PC-3 (cell line): Measurements from ENCODE around the gene ACTN4. TPM values are rescaled to one million over a fixed set of nuclear protein-coding genes. Genes with fewer than 3 reads are reported as not detected.

ENCODE experiments used
- ATAC-seq: fragments of 200-7000 bp; cut with Tn5 transposase; 2 replicates; pipeline ENCODE4 v1.9.1; 2020; ENCODE audit warnings: mild to moderate bottlenecking, moderate library complexity
- BruUV-seq: library from RNA; stranded (reverse); fragments of 400-500 nt; replicated peaks from 2 replicates; lab custom pipeline; 2021; lab: Mats Ljungman, UMichigan
- CTCF ChIA-PET: fragments of 300-600 bp; sonication (Branson Sonifier 250); formaldehyde crosslinking; loops from one replicate; lab custom pipeline; 2022; ENCODE audit warnings: antibody characterized with exemption; lab: Charles Lee
- POLR2A ChIA-PET: fragments of 300-600 bp; sonication (Branson Sonifier 250); formaldehyde crosslinking; loops from one replicate; lab custom pipeline; 2022; ENCODE audit warnings: antibody characterized with exemption; ENCODE audit not compliant: unreplicated experiment; lab: Charles Lee
- DNase-seq: peaks from one replicate; pipeline ENCODE4 v3.0.0-alpha.2; 2015
- H2AFZ ChIP-seq: fragments of 300-600 bp; sonication (generic); 2 replicates; pipeline ENCODE4 v1.6.0; 2016; ENCODE audit warnings: antibody characterized with exemption, low read length
- H3F3A ChIP-seq: fragments of 300-600 bp; sonication (generic); one replicate; pipeline ENCODE4 v1.6.0; 2017; ENCODE audit warnings: antibody characterized with exemption, low read length, control low read depth, mild to moderate bottlenecking; ENCODE audit not compliant: unreplicated experiment
- H3K27ac ChIP-seq: fragments of 300-600 bp; sonication (generic); 2 replicates; pipeline ENCODE4 v1.5.1; 2016; ENCODE audit warnings: mild to moderate bottlenecking, low read length
- H3K27me3 ChIP-seq: fragments of 300-600 bp; sonication (generic); 2 replicates; pipeline ENCODE4 v1.6.1; 2016; ENCODE audit warnings: low read length, mixed read lengths
- H3K36me3 ChIP-seq: fragments of 300-600 bp; sonication (generic); 2 replicates; pipeline ENCODE4 v1.6.1; 2016; ENCODE audit warnings: low read depth, mixed run types, low read length, mixed read lengths
- H3K4me1 ChIP-seq: fragments of 300-600 bp; sonication (generic); 2 replicates; pipeline ENCODE4 v1.5.1; 2016; ENCODE audit warnings: low read length; ENCODE audit not compliant: insufficient read depth
- H3K4me2 ChIP-seq: fragments of 300-600 bp; sonication (generic); 2 replicates; pipeline ENCODE4 v1.6.0; 2016; ENCODE audit warnings: low read length
- H3K4me3 ChIP-seq: fragments of 300-600 bp; sonication (generic); 2 replicates; pipeline ENCODE4 v1.5.1; 2016; ENCODE audit warnings: mild to moderate bottlenecking, low read length, mixed read lengths
- H3K79me2 ChIP-seq: fragments of 300-600 bp; sonication (generic); 2 replicates; pipeline ENCODE4 v1.6.1; 2017; ENCODE audit warnings: low read length, mixed read lengths
- H3K9ac ChIP-seq: fragments of 300-600 bp; sonication (generic); 2 replicates; pipeline ENCODE4 v1.6.0; 2016; ENCODE audit warnings: mild to moderate bottlenecking, low read length
- H3K9me2 ChIP-seq: fragments of 300-600 bp; sonication (generic); replicated peaks from 2 replicates; pipeline ENCODE4 v1.6.1; 2016; ENCODE audit warnings: mixed run types, low read length, mixed read lengths
- H3K9me3 ChIP-seq: fragments of 300-600 bp; sonication (generic); 2 replicates; pipeline ENCODE4 v1.6.1; 2016; ENCODE audit warnings: low read length, mixed read lengths
- H4K20me1 ChIP-seq: fragments of 300-600 bp; sonication (generic); 2 replicates; pipeline ENCODE4 v1.6.1; 2016; ENCODE audit warnings: low read length, mixed read lengths
- CTCF ChIP-seq: fragments of 300-600 bp; sonication (generic); conservative IDR thresholded peaks from 2 replicates; pipeline ENCODE4 v1.5.1; 2017; ENCODE audit warnings: antibody characterized with exemption, low read depth, mild to moderate bottlenecking, low read length
- EZH2 ChIP-seq: fragments of 300-600 bp; sonication (generic); IDR thresholded peaks from one replicate; pipeline ENCODE4 v1.6.1; 2017; ENCODE audit warnings: antibody characterized with exemption, mild to moderate bottlenecking, low read length; ENCODE audit not compliant: unreplicated experiment
- EZH2phosphoT487 ChIP-seq: fragments of 300-600 bp; sonication (generic); IDR thresholded peaks from 2 replicates; pipeline ENCODE4 v1.6.1; 2018; ENCODE audit warnings: mild to moderate bottlenecking, antibody characterized with exemption, low read length, borderline replicate concordance
- intact Hi-C: fragments of 100-400 bp; cut with micrococcal nuclease; formaldehyde crosslinking; loops from 2 replicates; pipeline ENCODE4 v1.9.0; 2023
- total RNA-seq: library from RNA; depleted of rRNA; stranded (reverse); fragments of >200 nt; gene quantifications from 2 replicates; pipeline ENCODE4 v1.2.3, GENCODE V29; 2014

ACTN4 gene
- total RNA-seq, 1 experiment from 2014 or later = 397 TPM

- no peaks in the 10 kb centered on the region for H3K9me3 ChIP-seq
- TF ChIP-seq EZH2 = no peak
- no peak for TF ChIP-seq CTCF
- TF ChIP-seq EZH2phosphoT487 = no peak
- DNase-seq (no peak), ATAC-seq (no peak)
- H3K27ac ChIP-seq = no peak overlapping the region
- no peak overlapping the region for H3K9ac ChIP-seq
- no peak overlapping the region for H2AFZ ChIP-seq
- H3F3A ChIP-seq = no peaks in the 10 kb centered on the region
- H3K4me2 ChIP-seq = no peak overlapping the region
- H3K9me2 ChIP-seq = no peaks in the 10 kb centered on the region
- CTCF ChIA-PET = no interaction called here
- no TSS peak for BruUV-seq
- no peak overlapping the region for H3K4me3 ChIP-seq
- POLR2A ChIA-PET = no interaction called here
- intact Hi-C loops = no loop called here
- H4K20me1 ChIP-seq = no peaks in the 10 kb centered on the region
- H3K79me2 ChIP-seq = peaks cover 5% of the 10 kb centered on the region; the same call in 1 of the 2 replicates
- no peaks in the 10 kb centered on the region for H3K4me1 ChIP-seq
- H3K27me3 ChIP-seq = no peaks in the 10 kb centered on the region
- H3K36me3 ChIP-seq = peaks cover 75% of the 10 kb centered on the region
These were observed 70.4 kb downstream of the ACTN4 start for GRCh38 chr19:38717855-38718254.

GRCh38 chr19:38718747-38719543 is 71.5 kb downstream of the ACTN4 start:
- Histone ChIP-seq H3F3A (no peaks in the 10 kb centered on the region), H4K20me1 (no peaks in the 10 kb centered on the region), H3K9me2 (no peaks in the 10 kb centered on the region), H3K79me2 (no peaks in the 10 kb centered on the region), H2AFZ (no peak overlapping the region), H3K4me2 (no peak overlapping the region), H3K9me3 (no peaks in the 10 kb centered on the region), H3K4me3 (no peak overlapping the region), H3K27me3 (no peaks in the 10 kb centered on the region), H3K27ac (peak overlapping the region; percentile 21; the same call in 1 of the 2 replicates), H3K36me3 (peaks cover 71% of the 10 kb centered on the region), H3K9ac (no peak overlapping the region), H3K4me1 (no peaks in the 10 kb centered on the region)
- DNase-seq = no peak
- no TSS peak for BruUV-seq
- ATAC-seq = peak; percentile 16; the same call in 1 of the 2 replicates
- CTCF ChIA-PET = no interaction called here
- POLR2A ChIA-PET = interaction anchor here (0.6 kb wide), 1 partner anchor 113 kb away, joined by 3 read pairs; no protein-coding TSS in a partner anchor
- no peak for TF ChIP-seq EZH2phosphoT487
- TF ChIP-seq CTCF = peak; percentile 36
- intact Hi-C loops = no loop called here
